Activated CD4-positive, alpha-beta T cell treated with anti-CD3 and anti-CD28 coated beads, Interleukin-2, amount 10 ng/mL, durations not matched to agents 7 days and 5 days (primary cell): ENCODE data around the gene GIMAP2. TPM values are rescaled to one million over a fixed set of nuclear protein-coding genes. Genes with fewer than 3 reads are reported as not detected.
"Not testable (repeated sequence)": the region's sequence is repeated elsewhere in the genome, so short reads cannot be mapped to it uniquely, and the experiment has no call there.

Source experiments
- CTCF ChIA-PET: fragments of 350-600 bp; sonication (Branson Sonifier 250); formaldehyde crosslinking; loops from one replicate; lab custom pipeline; 2021; ENCODE audit warnings: antibody characterized with exemption; lab: Charles Lee
- POLR2A ChIA-PET: fragments of 350-600 bp; sonication (Branson Sonifier 250); formaldehyde crosslinking; loops from one replicate; lab custom pipeline; 2021; ENCODE audit warnings: antibody characterized with exemption; lab: Charles Lee
- DNase-seq: peaks from one replicate; pipeline ENCODE4 v3.0.0-alpha.2; 2020
- H3K27ac Mint-ChIP-seq: one replicate; pipeline ENCODE4 v1.8.0; 2021; ENCODE audit warnings: mild to moderate bottlenecking, moderate library complexity, mixed read lengths
- H3K27me3 Mint-ChIP-seq: one replicate; pipeline ENCODE4 v1.8.0; 2021; ENCODE audit warnings: mixed read lengths
- H3K36me3 Mint-ChIP-seq: one replicate; pipeline ENCODE4 v1.8.0; 2021; ENCODE audit warnings: low read depth, mixed read lengths
- H3K4me1 Mint-ChIP-seq: one replicate; pipeline ENCODE4 v1.8.0; 2021; ENCODE audit warnings: mixed read lengths
- H3K4me3 Mint-ChIP-seq: one replicate; pipeline ENCODE4 v1.8.0; 2021; ENCODE audit warnings: mild to moderate bottlenecking, moderate library complexity, mixed read lengths
- H3K9me3 Mint-ChIP-seq: one replicate; pipeline ENCODE4 v1.8.0; 2021; ENCODE audit warnings: mixed read lengths
- total RNA-seq, 2 experiments: library from RNA; stranded (reverse); gene quantifications; one replicate each; pipeline ENCODE4 v1.2.3, GENCODE V29; 2021

Gene GIMAP2
- 100 to 1,000 TPM in 1 of 2 experiments, 10 to 100 TPM in 1; 97.7 to 102 TPM for total RNA-seq

- POLR2A ChIA-PET: interaction anchor here (0.6 to 2.2 kb wide), 9 partner anchors 9 to 245 kb away, joined by 3 to 8 read pairs (median 3); partner anchors contain the start of genes GIMAP1 and GIMAP8
- Mint-ChIP-seq H3K4me3 (peak within 1 kb of the TSS; percentile 95), H3K27me3 (no peaks in the 10 kb centered on the region), H3K27ac (peak within 1 kb of the TSS; percentile 98), H3K4me1 (peaks cover 78% of the 10 kb centered on the region), H3K9me3 (peaks cover 43% of the 10 kb centered on the region), H3K36me3 (peaks cover 86% of the 10 kb centered on the region)
- CTCF ChIA-PET: interaction anchor here (1.0 to 1.6 kb wide), 6 partner anchors 24 to 236 kb away, joined by 3 to 5 read pairs (median 4); partner anchors contain the start of genes GIMAP1 and GIMAP4
- DNase-seq: peak; percentile 64
Measured at GRCh38 chr7:150685219-150686029, at the start of gene GIMAP2. GIMAP2 (plus strand) TSS chr7:150685706; CDS start chr7:150687060, 1,354 bp downstream.

DNA sequence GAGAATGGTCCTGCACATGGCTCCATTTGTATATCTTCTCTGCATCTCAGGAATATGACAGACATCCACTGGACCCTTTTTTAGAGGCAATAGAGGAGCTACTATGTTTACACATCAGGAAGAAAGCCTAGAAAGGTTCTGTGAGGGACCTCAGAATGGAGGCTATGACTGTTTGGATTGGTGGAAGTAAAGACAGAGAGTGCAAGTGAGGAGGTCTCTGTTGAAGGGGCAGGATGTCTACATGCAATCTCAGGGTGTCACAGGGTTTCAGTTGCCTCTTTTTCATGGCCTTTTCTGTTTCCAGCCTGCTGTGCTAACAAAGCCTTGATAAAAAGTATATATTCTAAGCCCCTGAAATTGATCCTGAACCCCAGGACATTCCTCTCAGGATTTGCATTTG lies 43.7 kb upstream of the GIMAP2 start:
- H3K36me3 Mint-ChIP-seq: peaks cover 73% of the 10 kb centered on the region
- no peak overlapping the region for H3K27ac Mint-ChIP-seq
- no peak overlapping the region for H3K4me3 Mint-ChIP-seq
- ChIA-PET CTCF (interaction anchor here (0.9 to 1.7 kb wide), 4 partner anchors 8 to 75 kb away, joined by 3 to 6 read pairs (median 3); partner anchors contain the start of gene GIMAP4), POLR2A (no interaction called here)
- peaks cover 71% of the 10 kb centered on the region for H3K9me3 Mint-ChIP-seq
- H3K27me3 Mint-ChIP-seq: peaks cover 2% of the 10 kb centered on the region
- no peak for DNase-seq
- H3K4me1 Mint-ChIP-seq: peaks cover 21% of the 10 kb centered on the region

GRCh38 chr7:150642926-150643325 lies 42.6 kb upstream of the GIMAP2 start:
- POLR2A ChIA-PET: no interaction called here
- Mint-ChIP-seq H3K27me3 (no peaks in the 10 kb centered on the region), H3K9me3 (peaks cover 63% of the 10 kb centered on the region)

GRCh38 chr7:150645259-150646020 lies 40.1 kb upstream of the GIMAP2 start:
- H3K36me3 Mint-ChIP-seq: peaks cover 56% of the 10 kb centered on the region

More at GRCh38 chr7:150642926-150643325, 42.6 kb upstream of the GIMAP2 start:
- CTCF ChIA-PET: no interaction called here
- no peak overlapping the region for H3K4me3 Mint-ChIP-seq
- peaks cover 69% of the 10 kb centered on the region for H3K36me3 Mint-ChIP-seq
- H3K27ac Mint-ChIP-seq: no peak overlapping the region
- no peak for DNase-seq
- peaks cover 20% of the 10 kb centered on the region for H3K4me1 Mint-ChIP-seq

GRCh38 chr7:150648353-150649079 lies 37.0 kb upstream of the GIMAP2 start:
- peaks cover 39% of the 10 kb centered on the region for H3K4me1 Mint-ChIP-seq
- H3K9me3 Mint-ChIP-seq: peaks cover 52% of the 10 kb centered on the region
- H3K36me3 Mint-ChIP-seq: peaks cover 62% of the 10 kb centered on the region
- H3K27ac Mint-ChIP-seq: no peak overlapping the region
- no peak overlapping the region for H3K4me3 Mint-ChIP-seq
- H3K27me3 Mint-ChIP-seq: no peaks in the 10 kb centered on the region
- no peak for DNase-seq
- ChIA-PET POLR2A (no interaction called here), CTCF (interaction anchor here (1.0 to 1.4 kb wide), 4 partner anchors 11 to 97 kb away, joined by 3 to 5 read pairs (median 3); no protein-coding TSS in a partner anchor)

More at GRCh38 chr7:150645259-150646020, 40.1 kb upstream of the GIMAP2 start:
- peaks cover 51% of the 10 kb centered on the region for H3K9me3 Mint-ChIP-seq
- DNase-seq: no peak
- H3K4me1 Mint-ChIP-seq: peaks cover 32% of the 10 kb centered on the region
- no peak overlapping the region for H3K27ac Mint-ChIP-seq
- no peak overlapping the region for H3K4me3 Mint-ChIP-seq
- H3K27me3 Mint-ChIP-seq: no peaks in the 10 kb centered on the region
- ChIA-PET POLR2A (no interaction called here), CTCF (no interaction called here)

DNA sequence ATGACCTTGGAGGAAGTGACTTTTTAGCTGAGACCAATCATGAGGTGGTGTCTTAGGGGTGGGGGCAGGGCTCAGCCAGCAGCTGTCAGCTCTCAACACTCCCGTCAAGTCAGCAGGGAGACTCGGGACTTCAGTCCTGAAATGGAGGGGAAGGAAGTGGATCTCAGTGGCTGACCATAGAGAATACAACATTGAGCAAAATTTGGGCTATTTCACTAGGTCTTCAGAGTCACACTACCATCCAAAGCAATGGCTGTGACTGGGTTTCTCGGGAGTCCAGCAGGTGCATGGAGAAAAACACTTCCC lies 36.5 kb upstream of the GIMAP2 start:
- peaks cover 61% of the 10 kb centered on the region for H3K36me3 Mint-ChIP-seq
- H3K27ac Mint-ChIP-seq: peak overlapping the region; percentile 9
- H3K4me3 Mint-ChIP-seq: no peak overlapping the region
- POLR2A ChIA-PET: no interaction called here
- DNase-seq: no peak
- peaks cover 41% of the 10 kb centered on the region for H3K4me1 Mint-ChIP-seq
- no peaks in the 10 kb centered on the region for H3K27me3 Mint-ChIP-seq
- CTCF ChIA-PET: interaction anchor here (1.0 to 1.4 kb wide), 4 partner anchors 12 to 96 kb away, joined by 3 to 5 read pairs (median 3); no protein-coding TSS in a partner anchor
- H3K9me3 Mint-ChIP-seq: peaks cover 52% of the 10 kb centered on the region

- H3K4me1 Mint-ChIP-seq: peaks cover 19% of the 10 kb centered on the region
- POLR2A ChIA-PET: no interaction called here
- H3K36me3 Mint-ChIP-seq: peaks cover 61% of the 10 kb centered on the region
- H3K27me3 Mint-ChIP-seq: no peaks in the 10 kb centered on the region
- CTCF ChIA-PET: interaction anchor here (0.9 to 1.1 kb wide), 3 partner anchors 18 to 120 kb away, joined by 3 read pairs; no protein-coding TSS in a partner anchor
- no peak for DNase-seq
- peaks cover 54% of the 10 kb centered on the region for H3K9me3 Mint-ChIP-seq
- H3K27ac Mint-ChIP-seq: no peak overlapping the region
- H3K4me3 Mint-ChIP-seq: no peak overlapping the region
Measured at GRCh38 chr7:150654692-150655091, 30.8 kb upstream of the GIMAP2 start.

GRCh38 chr7:150656047-150656446 lies 29.5 kb upstream of the GIMAP2 start:
- Mint-ChIP-seq H3K27ac (no peak overlapping the region), H3K4me3 (no peak overlapping the region), H3K27me3 (no peaks in the 10 kb centered on the region), H3K4me1 (peaks cover 23% of the 10 kb centered on the region), H3K9me3 (peaks cover 55% of the 10 kb centered on the region), H3K36me3 (peaks cover 66% of the 10 kb centered on the region)
- ChIA-PET CTCF (no interaction called here), POLR2A (no interaction called here)
- no peak for DNase-seq

DNA sequence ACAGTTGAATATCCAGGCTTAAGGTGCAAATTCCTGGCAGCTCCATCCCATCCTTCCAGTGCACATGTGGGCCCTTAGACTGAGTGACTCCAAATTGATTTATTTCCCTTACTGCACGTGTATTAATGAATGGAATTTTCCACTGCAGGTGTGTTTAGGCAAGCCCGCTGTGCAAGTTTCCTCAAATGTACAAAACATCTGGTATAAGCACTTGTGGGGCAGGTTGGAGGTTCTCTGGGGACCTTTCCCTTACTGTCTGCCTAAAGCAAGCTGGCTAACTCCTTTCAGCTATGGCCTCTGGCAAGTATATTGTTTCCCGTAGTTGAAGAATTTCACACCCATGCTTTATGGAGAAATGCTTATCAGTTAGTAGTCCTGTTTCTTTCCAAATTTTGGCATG lies 28.0 kb upstream of the GIMAP2 start:
- Mint-ChIP-seq H3K36me3 (peaks cover 63% of the 10 kb centered on the region), H3K27me3 (no peaks in the 10 kb centered on the region), H3K4me1 (peaks cover 26% of the 10 kb centered on the region), H3K27ac (no peak overlapping the region), H3K4me3 (no peak overlapping the region), H3K9me3 (peaks cover 49% of the 10 kb centered on the region)
- ChIA-PET CTCF (interaction anchor here (0.5 to 1.0 kb wide), 2 partner anchors 9 to 11 kb away, joined by 3 read pairs; no protein-coding TSS in a partner anchor), POLR2A (no interaction called here)
- DNase-seq: no peak

- no peak overlapping the region for H3K27ac Mint-ChIP-seq
Measured at GRCh38 chr7:150660939-150661613, 24.4 kb upstream of the GIMAP2 start.

DNA sequence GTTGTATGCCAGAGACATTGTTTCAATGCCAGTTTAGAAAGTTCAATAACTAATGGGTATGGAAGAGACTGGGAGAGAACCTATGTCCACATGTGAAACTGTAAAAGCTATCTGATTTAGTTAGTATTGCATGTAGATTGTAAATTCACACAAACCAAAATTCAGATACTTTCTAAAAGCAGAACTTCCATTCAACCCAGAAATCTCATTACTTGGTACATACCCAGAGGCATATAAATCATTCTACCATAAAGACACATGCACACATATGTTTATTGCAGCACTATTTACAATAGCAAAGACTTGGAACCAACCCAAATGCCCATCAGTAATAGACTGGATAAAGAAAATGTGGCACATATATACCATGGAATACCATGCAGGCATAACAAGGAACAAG lies 22.7 kb upstream of the GIMAP2 start:
- CTCF ChIA-PET: interaction anchor here (0.6 to 0.7 kb wide), 2 partner anchors 38 to 72 kb away, joined by 4 read pairs; no protein-coding TSS in a partner anchor

More at GRCh38 chr7:150660939-150661613, 24.4 kb upstream of the GIMAP2 start:
- Mint-ChIP-seq H3K4me3 (no peak overlapping the region), H3K9me3 (peaks cover 38% of the 10 kb centered on the region), H3K36me3 (peaks cover 75% of the 10 kb centered on the region), H3K4me1 (peaks cover 56% of the 10 kb centered on the region), H3K27me3 (no peaks in the 10 kb centered on the region)
- ChIA-PET POLR2A (no interaction called here), CTCF (interaction anchor here (0.5 to 1.9 kb wide), 3 partner anchors 12 to 131 kb away, joined by 3 to 5 read pairs (median 4); partner anchors contain the start of gene GIMAP2)
- no peak for DNase-seq

More for the DNA sequence above, 22.7 kb upstream of the GIMAP2 start:
- Mint-ChIP-seq H3K27ac (peak overlapping the region; percentile 97), H3K4me1 (peaks cover 74% of the 10 kb centered on the region), H3K9me3 (peaks cover 30% of the 10 kb centered on the region), H3K36me3 (peaks cover 71% of the 10 kb centered on the region)
- H3K4me3 Mint-ChIP-seq, DNase-seq, H3K27me3 Mint-ChIP-seq: not testable (repeated sequence)
- POLR2A ChIA-PET: interaction anchor here (0.6 kb wide), 1 partner anchor 951 kb away, joined by 4 read pairs; no protein-coding TSS in a partner anchor
